H9 (cell line): ENCODE results near the gene PHF24. TPM values are rescaled to one million over a fixed set of nuclear protein-coding genes. Genes with fewer than 3 reads are reported as not detected.

Experiments used
- DNase-seq: peaks from one replicate; pipeline ENCODE4 v3.0.0-alpha.2; 2017
- H2AFZ ChIP-seq: one replicate; pipeline ENCODE4 v1.6.1; 2013; ENCODE audit warnings: mild to moderate bottlenecking, low read length, control low read depth, moderate library complexity
- H2AK5ac ChIP-seq: 2 replicates; pipeline ENCODE4 v1.6.1; 2013; ENCODE audit warnings: low read length, control low read depth, mixed read lengths; ENCODE audit not compliant: insufficient read length
- H2BK120ac ChIP-seq: one replicate; pipeline ENCODE4 v1.6.1; 2013; ENCODE audit warnings: low read depth, mild to moderate bottlenecking, low read length, control low read depth, inconsistent platforms; ENCODE audit not compliant: poor library complexity, severe bottlenecking
- H2BK12ac ChIP-seq: 2 replicates; pipeline ENCODE4 v1.6.1; 2013; ENCODE audit warnings: low read length, control low read depth, mixed read lengths, low read depth; ENCODE audit not compliant: insufficient read length
- H2BK15ac ChIP-seq: 2 replicates; pipeline ENCODE4 v1.6.1; 2013; ENCODE audit warnings: low read depth, low read length, control low read depth
- H2BK20ac ChIP-seq: one replicate; pipeline ENCODE4 v1.6.1; 2013; ENCODE audit warnings: low read depth, mild to moderate bottlenecking, low read length, control low read depth, inconsistent platforms; ENCODE audit not compliant: poor library complexity, severe bottlenecking
- H2BK5ac ChIP-seq: 2 replicates; pipeline ENCODE4 v1.6.1; 2013; ENCODE audit warnings: low read length, control low read depth, mixed read lengths; ENCODE audit not compliant: insufficient read length
- H3K14ac ChIP-seq: 2 replicates; pipeline ENCODE4 v1.6.1; 2013; ENCODE audit warnings: low read length, control low read depth; ENCODE audit not compliant: insufficient read depth
- H3K18ac ChIP-seq: 2 replicates; pipeline ENCODE4 v1.6.1; 2013; ENCODE audit warnings: low read depth, mild to moderate bottlenecking, mixed read lengths, low read length, control low read depth; ENCODE audit not compliant: insufficient read length
- H3K23ac ChIP-seq: 2 replicates; pipeline ENCODE4 v1.6.1; 2013; ENCODE audit warnings: low read length, control low read depth, mixed read lengths, low read depth; ENCODE audit not compliant: insufficient read length
- H3K23me2 ChIP-seq: 2 replicates; pipeline ENCODE4 v1.6.1; 2013; ENCODE audit warnings: low read depth, mild to moderate bottlenecking, mixed read lengths, low read length, control low read depth; ENCODE audit not compliant: insufficient read length, poor library complexity, severe bottlenecking
- H3K27ac ChIP-seq: 2 replicates; pipeline ENCODE4 v1.5.1; 2013; ENCODE audit warnings: low read length, control low read depth, mixed read lengths, low read depth; ENCODE audit not compliant: insufficient read length
- H3K27me3 ChIP-seq: 2 replicates; pipeline ENCODE4 v1.6.1; 2013; ENCODE audit warnings: low read length, control low read depth, inconsistent platforms; ENCODE audit not compliant: insufficient read depth
- H3K4ac ChIP-seq: 2 replicates; pipeline ENCODE4 v1.6.1; 2013; ENCODE audit warnings: low read depth, mild to moderate bottlenecking, control low read depth, inconsistent platforms, low read length, moderate library complexity
- H3K4me1 ChIP-seq: 2 replicates; pipeline ENCODE4 v1.6.1; 2013; ENCODE audit warnings: low read length, control low read depth, inconsistent platforms; ENCODE audit not compliant: insufficient read depth
- H3K4me2 ChIP-seq: 2 replicates; pipeline ENCODE4 v1.6.1; 2013; ENCODE audit warnings: low read length, control low read depth, mixed read lengths; ENCODE audit not compliant: insufficient read length, insufficient read depth
- H3K56ac ChIP-seq: 2 replicates; pipeline ENCODE4 v1.6.1; 2013; ENCODE audit warnings: low read depth, mild to moderate bottlenecking, mixed read lengths, low read length, control low read depth; ENCODE audit not compliant: insufficient read length
- H3K79me1 ChIP-seq: 2 replicates; pipeline ENCODE4 v1.6.1; 2013; ENCODE audit warnings: low read depth, mild to moderate bottlenecking, moderate library complexity, low read length, control low read depth, inconsistent platforms; ENCODE audit not compliant: insufficient read depth, poor library complexity, severe bottlenecking
- H3K79me2 ChIP-seq: 2 replicates; pipeline ENCODE4 v1.6.1; 2013; ENCODE audit warnings: low read length, control low read depth, inconsistent platforms; ENCODE audit not compliant: insufficient read depth
- H3K9ac ChIP-seq: 2 replicates; pipeline ENCODE4 v1.6.1; 2013; ENCODE audit warnings: low read length, control low read depth, mixed read lengths; ENCODE audit not compliant: insufficient read length; ENCODE audit errors: extremely low read depth
- H3K9me3 ChIP-seq: one replicate; pipeline ENCODE4 v1.6.1; 2013; ENCODE audit warnings: low read depth, low read length, inconsistent platforms; ENCODE audit not compliant: control insufficient read depth
- H3T11ph ChIP-seq: one replicate; pipeline ENCODE4 v1.6.1; 2013; ENCODE audit warnings: mild to moderate bottlenecking, low read length, control low read depth, inconsistent platforms
- H4K20me1 ChIP-seq: one replicate; pipeline ENCODE4 v1.6.1; 2013; ENCODE audit not compliant: control insufficient read depth, insufficient read length, insufficient read depth
- H4K5ac ChIP-seq: 2 replicates; pipeline ENCODE4 v1.6.1; 2013; ENCODE audit warnings: low read depth, mild to moderate bottlenecking, mixed read lengths, low read length, control low read depth; ENCODE audit not compliant: insufficient read length
- H4K8ac ChIP-seq: replicated peaks from 2 replicates; pipeline ENCODE4 v1.6.1; 2013; ENCODE audit warnings: low read length, control low read depth, mixed read lengths, low read depth; ENCODE audit not compliant: insufficient read length
- H4K91ac ChIP-seq: 2 replicates; pipeline ENCODE4 v1.6.1; 2013; ENCODE audit warnings: low read depth, mild to moderate bottlenecking, moderate library complexity, mixed read lengths, low read length, control low read depth; ENCODE audit not compliant: insufficient read length
- H3K27ac Mint-ChIP-seq, 3 experiments: 2 replicates in 2 of 3; 3 replicates in 1 of 3; pipeline ENCODE4 v1.8.0; 2020 to 2021; ENCODE audit warnings: mixed read lengths in 3 of 3, mild to moderate bottlenecking in 1 of 3, moderate library complexity in 1 of 3
- H3K27me3 Mint-ChIP-seq: 2 replicates; pipeline ENCODE4 v1.8.0; 2021; ENCODE audit warnings: low read depth, mild to moderate bottlenecking, moderate library complexity, mixed read lengths
- H3K36me3 Mint-ChIP-seq, 3 experiments: 2 replicates in 2 of 3; 3 replicates in 1 of 3; pipeline ENCODE4 v1.8.0; 2020 to 2021; ENCODE audit warnings: low read depth in 3 of 3, mixed read lengths in 3 of 3; ENCODE audit not compliant: insufficient read depth in 1 of 3
- H3K4me1 Mint-ChIP-seq, 2 experiments: 2 replicates each; pipeline ENCODE4 v1.8.0; 2020; ENCODE audit warnings: mixed read lengths in 2 of 2
- H3K4me3 Mint-ChIP-seq, 2 experiments: 2 replicates in 1 of 2; 3 replicates in 1 of 2; pipeline ENCODE4 v1.8.0; 2020 to 2021; ENCODE audit warnings: mild to moderate bottlenecking in 2 of 2, mixed read lengths in 2 of 2, moderate library complexity in 1 of 2
- H3K9me3 Mint-ChIP-seq, 2 experiments: 2 replicates in 1 of 2; 3 replicates in 1 of 2; pipeline ENCODE4 v1.8.0; 2020; ENCODE audit warnings: mild to moderate bottlenecking in 2 of 2, mixed read lengths in 2 of 2, moderate library complexity in 1 of 2
- CTCF ChIP-seq: fragments of 200-600 bp; sonication (generic); conservative IDR thresholded peaks from 3 replicates; pipeline ENCODE4 v1.8.0; 2021; ENCODE audit warnings: antibody characterized with exemption, mild to moderate bottlenecking
- WGBS: extraction: QIAGEN DNeasy Blood & Tissue Kit; methylation state at CpG from one replicate; pipeline ENCODE4 v1.1.7; 2013; ENCODE audit warnings: missing lambda C conversion rate, low lambda C conversion rate, mixed read lengths; ENCODE audit not compliant: insufficient read length; ENCODE audit errors: extremely low coverage; 5-methylcytosine and 5-hydroxymethylcytosine counted together
- total RNA-seq: library from RNA; stranded (reverse); gene quantifications from 2 replicates; pipeline ENCODE4 v1.2.1, GENCODE V29; 2021

Gene PHF24
- total RNA-seq, 1 experiment from 2014 or later = 0.24 TPM

DNA sequence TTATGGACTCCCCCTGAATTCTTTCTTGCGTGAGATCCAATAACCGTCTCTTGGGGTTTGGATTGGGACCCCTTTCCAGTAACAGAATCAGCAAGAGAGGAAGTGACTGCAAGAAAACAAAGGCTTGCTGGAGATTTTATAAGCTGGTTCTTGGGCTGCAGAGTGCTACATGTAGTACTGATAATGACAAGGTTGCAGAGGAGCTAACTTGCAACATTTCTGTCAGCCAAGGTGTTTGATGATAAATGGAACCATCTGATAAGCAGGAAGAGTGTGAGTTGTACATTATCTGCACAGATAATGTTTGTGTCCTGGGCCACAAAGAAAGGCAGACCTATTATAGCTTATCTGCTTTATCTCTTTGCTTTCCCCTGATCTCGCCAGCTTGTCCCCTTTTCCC lies 68.6 kb downstream of the PHF24 start:
- Histone ChIP-seq H3K4me2 (no peak overlapping the region), H2BK12ac (no peak overlapping the region), H3K56ac (no peak overlapping the region), H2BK15ac (no peak overlapping the region), H2AK5ac (no peak overlapping the region), H3K27me3 (no peaks in the 10 kb centered on the region), H3K9me3 (peaks cover 20% of the 10 kb centered on the region), H3K4ac (no peak overlapping the region), H2BK20ac (no peak overlapping the region), H3K4me1 (no peaks in the 10 kb centered on the region; the same call in 1 of the 2 replicates), H3K23ac (no peak overlapping the region), H2AFZ (no peak overlapping the region), H3K9ac (no peak overlapping the region), H3K79me2 (no peaks in the 10 kb centered on the region), H3K27ac (no peak overlapping the region), H2BK120ac (no peak overlapping the region), H3T11ph (no peak overlapping the region), H3K23me2 (no peaks in the 10 kb centered on the region), H4K20me1 (no peaks in the 10 kb centered on the region), H3K79me1 (no peaks in the 10 kb centered on the region), H4K8ac (no peak overlapping the region), H3K18ac (no peak overlapping the region), H2BK5ac (no peak overlapping the region), H3K14ac (no peak overlapping the region), H4K5ac (no peak overlapping the region), H4K91ac (no peak overlapping the region)
- H3K36me3 Mint-ChIP-seq = peaks cover 28 to 55% (median 43%) of the 10 kb centered on the region in 3 experiments
- H3K27ac Mint-ChIP-seq = peak overlapping the region in 2 of 3 experiments; percentile 27 to 79; a peak in 4 of 7 replicates
- DNase-seq = no peak
- TF ChIP-seq CTCF = no peak
- peaks cover 42 to 44% of the 10 kb centered on the region in 2 experiments for H3K4me1 Mint-ChIP-seq
- peaks cover 35 to 45% of the 10 kb centered on the region in 2 experiments for H3K9me3 Mint-ChIP-seq
- no CpG with 5 or more reads among the region's 3 CpGs for WGBS
- H3K27me3 Mint-ChIP-seq = no peaks in the 10 kb centered on the region; the same call in 1 of the 2 replicates
- H3K4me3 Mint-ChIP-seq = no peak overlapping the region
